ENCODE data around the gene CBY1. TPM values are rescaled to one million over a fixed set of nuclear protein-coding genes. Genes with fewer than 3 reads are reported as not detected.

The CBY1 gene
- total RNA-seq, 4 donors from 2014 or later, result 21.0 to 46.6 (median 31.7) TPM

DNA sequence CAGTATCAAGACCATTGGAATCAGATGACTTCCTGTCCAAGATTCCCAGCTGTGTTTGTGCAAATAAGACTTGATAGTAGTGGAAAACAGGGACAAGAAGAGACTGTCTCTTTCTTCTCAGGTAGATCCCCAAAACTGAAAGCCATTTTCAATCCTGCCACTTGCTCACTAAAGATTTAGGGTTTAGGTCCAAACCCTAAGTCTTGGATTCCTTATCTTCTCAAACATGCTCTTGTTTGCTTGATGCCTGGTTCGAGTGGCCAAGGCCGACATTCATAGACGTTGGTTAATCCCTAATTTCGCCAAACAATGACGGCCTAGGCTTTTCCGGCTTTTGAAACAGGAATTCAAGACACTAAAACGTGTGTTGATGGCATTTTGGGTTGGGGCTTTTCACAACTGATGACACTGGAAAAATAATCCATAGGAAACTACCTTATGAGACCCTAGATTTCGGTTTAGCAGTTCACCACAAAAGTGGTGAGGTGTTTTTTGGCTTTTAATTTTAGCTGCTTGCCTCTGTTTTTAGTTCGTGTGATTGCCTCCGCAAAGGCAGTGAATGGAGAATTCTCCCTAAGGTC, 48.3 kb downstream of the CBY1 start:
- H3K4me3 ChIP-seq, result peak overlapping the region; percentile 17 to 40
- H3K27ac ChIP-seq, result peak overlapping the region; percentile 75 to 100 (median 86)
- peaks cover 6 to 54% (median 14%) of the 10 kb centered on the region in 3 donors for H3K4me1 ChIP-seq
- no peaks in the 10 kb centered on the region for H3K27me3 ChIP-seq
- H3K9me3 ChIP-seq, result no peaks in the 10 kb centered on the region
- WGBS, 2 donors (ENCODE audit: low coverage in 1 of 2), result 8 to 16% methylated on average over 10 of the region's 10 CpGs
- TF ChIP-seq POLR2AphosphoS5 (IDR thresholded peaks at IDR 0.05), result no peak
- TF ChIP-seq, protein P1, sequence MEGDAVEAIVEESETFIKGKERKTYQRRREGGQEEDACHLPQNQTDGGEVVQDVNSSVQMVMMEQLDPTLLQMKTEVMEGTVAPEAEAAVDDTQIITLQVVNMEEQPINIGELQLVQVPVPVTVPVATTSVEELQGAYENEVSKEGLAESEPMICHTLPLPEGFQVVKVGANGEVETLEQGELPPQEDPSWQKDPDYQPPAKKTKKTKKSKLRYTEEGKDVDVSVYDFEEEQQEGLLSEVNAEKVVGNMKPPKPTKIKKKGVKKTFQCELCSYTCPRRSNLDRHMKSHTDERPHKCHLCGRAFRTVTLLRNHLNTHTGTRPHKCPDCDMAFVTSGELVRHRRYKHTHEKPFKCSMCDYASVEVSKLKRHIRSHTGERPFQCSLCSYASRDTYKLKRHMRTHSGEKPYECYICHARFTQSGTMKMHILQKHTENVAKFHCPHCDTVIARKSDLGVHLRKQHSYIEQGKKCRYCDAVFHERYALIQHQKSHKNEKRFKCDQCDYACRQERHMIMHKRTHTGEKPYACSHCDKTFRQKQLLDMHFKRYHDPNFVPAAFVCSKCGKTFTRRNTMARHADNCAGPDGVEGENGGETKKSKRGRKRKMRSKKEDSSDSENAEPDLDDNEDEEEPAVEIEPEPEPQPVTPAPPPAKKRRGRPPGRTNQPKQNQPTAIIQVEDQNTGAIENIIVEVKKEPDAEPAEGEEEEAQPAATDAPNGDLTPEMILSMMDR (IDR thresholded peaks at IDR 0.05), result no peak
- TF ChIP-seq POLR2A (IDR thresholded peaks at IDR 0.05), result no peak
- TF ChIP-seq EP300 (IDR thresholded peaks at IDR 0.05), result no peak
- peaks cover 0 to 7% of the 10 kb centered on the region in 2 donors for H3K36me3 ChIP-seq
- ATAC-seq, result no peak

DNA sequence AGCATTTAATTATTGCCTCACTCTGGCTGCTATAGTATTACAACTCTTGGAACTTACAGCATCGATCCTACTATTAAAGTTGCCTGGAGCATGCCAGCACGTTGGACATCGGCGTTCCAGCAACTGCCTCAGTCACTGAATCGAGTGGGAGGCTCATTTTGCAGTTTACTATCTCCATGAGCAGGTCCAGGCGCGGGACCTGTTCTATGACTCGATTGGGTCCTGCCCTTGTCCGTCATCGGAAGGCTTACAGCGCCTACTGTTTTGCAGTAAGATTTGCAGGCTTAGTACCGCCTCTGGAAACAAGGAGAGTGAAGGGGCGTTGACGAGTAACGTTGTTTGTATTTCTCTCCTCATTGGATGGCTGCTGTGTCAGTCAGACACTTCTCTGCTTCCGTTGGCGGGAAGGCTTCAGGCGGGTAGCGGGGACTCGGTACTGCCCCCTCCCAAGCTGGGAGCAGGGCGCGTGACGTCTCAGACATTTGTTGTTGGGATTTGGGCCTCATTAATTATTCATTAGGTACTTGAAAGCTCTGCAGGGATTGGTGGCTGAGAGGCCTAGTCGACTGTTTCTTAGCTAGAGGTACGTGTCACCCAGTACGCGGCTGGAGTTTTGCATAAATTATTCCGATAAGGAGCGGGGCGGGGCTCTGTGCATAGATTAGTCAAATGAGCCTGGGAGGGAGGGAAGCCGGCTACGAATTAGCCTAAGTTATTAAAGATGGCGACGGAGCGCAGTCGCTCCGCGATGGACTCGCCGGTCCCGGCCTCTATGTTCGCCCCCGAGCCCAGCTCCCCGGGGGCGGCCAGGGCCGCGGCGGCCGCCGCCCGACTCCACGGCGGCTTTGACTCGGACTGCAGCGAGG, 49.0 kb downstream of the CBY1 start, which contains the start of gene GTPBP1:
GTPBP1 (plus strand) TSS at position 710 of the 866 bp plus-strand sequence; CDS start at position 722, 12 bp downstream.
- ATAC-seq, result peak; percentile 91
- Histone ChIP-seq H3K27me3 (no peaks in the 10 kb centered on the region), H3K4me3 (peak within 1 kb of the TSS; percentile 85 to 88), H3K36me3 (peaks cover 0 to 15% of the 10 kb centered on the region in 2 donors), H3K9me3 (no peaks in the 10 kb centered on the region), H3K27ac (peak within 1 kb of the TSS; percentile 87 to 100 (median 99)), H3K4me1 (peaks cover 6 to 53% (median 14%) of the 10 kb centered on the region in 3 donors)
- TF ChIP-seq, protein P1 (IDR thresholded peaks at IDR 0.05), result peak in 1 of 4 experiments; percentile 41
- peak; percentile 83 to 90 for TF ChIP-seq POLR2A (IDR thresholded peaks at IDR 0.05)
- peak; percentile 73 for TF ChIP-seq POLR2AphosphoS5 (IDR thresholded peaks at IDR 0.05)
- TF ChIP-seq EP300 (IDR thresholded peaks at IDR 0.05), result no peak
- WGBS, 2 donors (ENCODE audit: low coverage in 1 of 2), result 0% methylated on average over 5 to 18 of the region's 55 CpGs

DNA sequence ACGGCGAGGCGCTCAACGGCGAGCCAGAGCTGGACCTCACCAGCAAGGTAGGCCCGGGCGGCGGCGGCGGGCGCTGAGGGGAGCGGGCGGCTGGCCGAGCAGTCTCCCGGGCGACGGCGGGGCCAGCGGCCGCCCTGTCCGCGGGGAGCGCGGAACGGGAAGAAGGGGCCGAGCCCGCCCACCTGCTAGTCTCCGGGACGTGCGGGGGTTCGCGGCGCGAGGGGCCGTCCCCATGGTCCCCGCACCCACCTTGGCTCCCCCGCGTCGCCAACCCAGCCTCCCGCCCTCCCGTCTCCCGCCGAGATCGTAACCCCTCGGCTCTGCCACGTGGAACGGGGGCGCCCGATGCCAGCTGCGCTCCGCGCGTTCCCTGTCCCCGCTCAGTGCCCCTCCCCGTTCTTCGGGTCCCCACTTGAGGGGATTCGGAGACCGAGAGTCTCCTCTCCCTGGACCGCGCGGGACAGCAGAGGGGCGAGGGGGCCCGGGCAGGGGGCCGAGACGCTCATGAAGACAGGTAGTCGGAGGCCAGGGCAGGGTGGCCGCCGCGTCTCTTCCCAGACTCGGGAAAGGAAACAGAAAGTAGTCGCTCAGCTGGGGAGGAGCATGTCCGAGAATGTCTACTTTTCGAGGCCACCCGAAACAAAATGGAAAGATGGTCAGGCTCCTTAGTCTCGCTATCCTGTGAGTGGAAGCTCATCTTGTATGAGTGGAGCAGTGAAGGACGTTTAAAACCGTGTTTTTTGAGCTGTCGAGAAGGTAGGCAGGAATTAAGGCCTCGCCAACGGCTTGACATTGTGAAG, 49.9 kb downstream of the CBY1 start:
- ATAC-seq, result peak; percentile 5
- peaks cover 6 to 51% (median 14%) of the 10 kb centered on the region in 3 donors for H3K4me1 ChIP-seq

DNA sequence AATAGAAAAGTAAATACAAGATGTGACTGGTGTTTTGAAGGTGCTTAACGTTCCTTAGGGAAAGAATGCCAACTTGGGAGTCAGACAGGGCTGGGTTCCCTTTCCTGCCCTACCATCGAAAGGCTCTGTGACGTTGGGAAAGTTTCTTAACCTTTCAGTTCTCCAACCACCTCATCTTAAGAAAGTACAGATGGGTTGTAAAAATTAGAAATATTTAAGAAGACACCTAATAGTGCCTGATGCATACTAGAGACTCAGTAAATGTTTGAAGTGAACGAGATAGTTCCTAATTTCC, 50.4 kb downstream of the CBY1 start:
- TF ChIP-seq, protein P1 (IDR thresholded peaks at IDR 0.05), result no peak
- TF ChIP-seq POLR2AphosphoS5 (IDR thresholded peaks at IDR 0.05), result peak; percentile 3
- 0% methylated on average over 4 of the region's 4 CpGs for WGBS, 2 donors (ENCODE audit: low coverage in 1 of 2)
- H3K27ac ChIP-seq, result peak overlapping the region; percentile 87 to 100 (median 99)
- H3K9me3 ChIP-seq, result no peaks in the 10 kb centered on the region
- no peaks in the 10 kb centered on the region for H3K27me3 ChIP-seq
- peaks cover 6 to 48% (median 14%) of the 10 kb centered on the region in 3 donors for H3K4me1 ChIP-seq
- ATAC-seq, result no peak
- H3K4me3 ChIP-seq, result peak overlapping the region; percentile 85 to 88
- peaks cover 0 to 22% of the 10 kb centered on the region in 2 donors for H3K36me3 ChIP-seq

More for the DNA sequence above, 49.9 kb downstream of the CBY1 start:
- peak overlapping the region; percentile 85 to 88 for H3K4me3 ChIP-seq
- WGBS, 2 donors (ENCODE audit: low coverage in 1 of 2), result 0 to 1% methylated on average over 9 to 12 of the region's 80 CpGs
- H3K27me3 ChIP-seq, result no peaks in the 10 kb centered on the region
- H3K9me3 ChIP-seq, result no peaks in the 10 kb centered on the region
- peaks cover 0 to 22% of the 10 kb centered on the region in 2 donors for H3K36me3 ChIP-seq
- H3K27ac ChIP-seq, result peak overlapping the region; percentile 87 to 100 (median 99)
- TF ChIP-seq POLR2AphosphoS5 (IDR thresholded peaks at IDR 0.05) (peak; percentile 6), POLR2A (IDR thresholded peaks at IDR 0.05) (no peak), EP300 (IDR thresholded peaks at IDR 0.05) (no peak)
- TF ChIP-seq, protein P1 (IDR thresholded peaks at IDR 0.05), result no peak
